ACC112 (cell line): ENCODE results near the gene IMMP1L.

Experiments
- H2AFZ ChIP-seq: fragments of 200-600 bp; sonication (generic); one replicate; pipeline ENCODE4 v1.6.0; 2017; ENCODE audit warnings: antibody characterized with exemption, low read length; ENCODE audit not compliant: unreplicated experiment
- H3K27ac ChIP-seq: fragments of 200-600 bp; sonication (generic); 2 replicates; pipeline ENCODE4 v1.5.1; 2014; ENCODE audit warnings: low read depth, mild to moderate bottlenecking, antibody characterized with exemption, low read length, moderate library complexity
- H3K27me3 ChIP-seq: fragments of 200-600 bp; sonication (generic); 2 replicates; pipeline ENCODE4 v1.6.1; 2014; ENCODE audit warnings: mild to moderate bottlenecking, antibody characterized with exemption, low read length, moderate library complexity, mixed read lengths; ENCODE audit not compliant: insufficient read depth
- H3K36me3 ChIP-seq: fragments of 200-600 bp; sonication (generic); 2 replicates; pipeline ENCODE4 v1.6.1; 2016; ENCODE audit warnings: mild to moderate bottlenecking, antibody characterized with exemption, low read length, moderate library complexity, mixed read lengths; ENCODE audit not compliant: insufficient read depth
- H3K4me1 ChIP-seq: fragments of 200-600 bp; sonication (generic); one replicate; pipeline ENCODE4 v1.6.1; 2016; ENCODE audit warnings: low read length, mixed read lengths; ENCODE audit not compliant: insufficient read depth, unreplicated experiment, control insufficient read depth
- H3K4me3 ChIP-seq: fragments of 200-600 bp; sonication (generic); 2 replicates; pipeline ENCODE4 v1.5.1; 2014; ENCODE audit warnings: mild to moderate bottlenecking, low read depth, low read length
- H3K79me2 ChIP-seq: fragments of 200-600 bp; sonication (generic); one replicate; pipeline ENCODE4 v1.6.0; 2016; ENCODE audit warnings: low read length; ENCODE audit not compliant: control insufficient read depth, unreplicated experiment, insufficient read depth

Gene IMMP1L

DNA sequence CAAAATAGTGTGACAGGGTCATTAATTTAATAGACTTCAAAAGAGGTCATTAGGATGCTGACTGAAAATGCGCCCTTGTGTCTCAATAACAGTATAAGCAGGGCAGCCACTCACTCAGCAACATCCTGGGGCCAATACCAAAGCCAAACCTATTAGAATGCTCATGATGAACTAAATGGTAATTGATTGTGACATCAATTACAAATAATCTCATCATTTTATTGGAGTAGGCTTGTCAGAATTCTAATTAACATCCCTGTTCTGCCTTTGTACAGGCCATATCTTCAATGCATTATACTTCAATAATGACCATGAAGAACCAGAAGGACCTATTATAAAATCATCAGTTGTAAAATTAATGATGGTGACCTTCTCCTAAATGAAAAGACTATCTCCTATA is 75.6 kb downstream of the IMMP1L start:
- Histone ChIP-seq H3K4me1 (peaks cover 6% of the 10 kb centered on the region), H3K36me3 (0 out of 2 replicates have a peak, but pooled peaks cover 2% of the 10 kb centered on the region), H3K27me3 (no peaks in the 10 kb centered on the region), H2AFZ (no peak overlapping the region), H3K4me3 (no peak overlapping the region), H3K79me2 (no peaks in the 10 kb centered on the region), H3K27ac (no peak overlapping the region)

DNA sequence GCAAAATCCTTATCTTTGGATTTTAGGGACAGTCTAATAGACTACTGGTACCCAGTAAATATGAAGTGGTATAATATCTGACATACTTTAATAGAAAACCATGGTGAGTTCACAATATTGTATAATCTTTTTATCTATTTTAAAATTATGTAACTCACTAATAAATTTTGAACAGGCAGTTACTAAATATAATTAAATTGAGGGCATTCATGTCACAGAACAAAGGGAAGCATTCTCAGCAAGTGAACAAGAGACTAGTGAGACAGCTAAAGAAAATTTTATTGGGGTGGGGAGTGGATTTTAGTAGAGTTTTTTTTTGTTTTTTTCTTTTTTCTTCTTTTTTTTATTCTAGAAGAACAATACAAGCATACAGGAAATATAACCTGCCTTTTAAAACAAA is 84.8 kb downstream of the IMMP1L start:
- H3K4me1 ChIP-seq: no peaks in the 10 kb centered on the region
- no peaks in the 10 kb centered on the region for H3K27me3 ChIP-seq
- H2AFZ ChIP-seq: no peak overlapping the region
- H3K79me2 ChIP-seq: no peaks in the 10 kb centered on the region
- no peaks in the 10 kb centered on the region for H3K36me3 ChIP-seq
- no peak overlapping the region for H3K4me3 ChIP-seq
- H3K27ac ChIP-seq: no peak overlapping the region

DNA sequence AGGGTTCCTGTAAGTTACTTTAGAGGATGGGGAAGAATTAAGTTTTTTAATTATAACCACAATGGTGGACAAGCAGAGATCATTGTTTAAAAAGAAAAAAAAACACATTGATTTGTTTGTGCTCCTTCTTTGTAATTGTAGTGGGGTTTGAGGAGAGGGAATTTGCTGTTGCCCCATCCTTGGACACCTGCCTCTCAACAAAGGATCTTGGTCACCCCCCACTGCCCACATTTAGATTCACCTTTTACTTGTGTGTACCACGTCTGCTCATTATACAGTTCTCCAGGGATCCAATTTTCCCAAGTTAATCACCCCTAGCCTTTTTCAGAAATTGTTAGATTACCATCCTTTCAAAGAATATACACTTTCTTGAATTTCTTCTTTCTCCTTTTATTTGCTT is 86.7 kb downstream of the IMMP1L start:
- Histone ChIP-seq H3K79me2 (no peaks in the 10 kb centered on the region), H2AFZ (no peak overlapping the region), H3K27ac (no peak overlapping the region), H3K4me3 (no peak overlapping the region), H3K27me3 (no peaks in the 10 kb centered on the region), H3K36me3 (no peaks in the 10 kb centered on the region), H3K4me1 (no peaks in the 10 kb centered on the region)

DNA sequence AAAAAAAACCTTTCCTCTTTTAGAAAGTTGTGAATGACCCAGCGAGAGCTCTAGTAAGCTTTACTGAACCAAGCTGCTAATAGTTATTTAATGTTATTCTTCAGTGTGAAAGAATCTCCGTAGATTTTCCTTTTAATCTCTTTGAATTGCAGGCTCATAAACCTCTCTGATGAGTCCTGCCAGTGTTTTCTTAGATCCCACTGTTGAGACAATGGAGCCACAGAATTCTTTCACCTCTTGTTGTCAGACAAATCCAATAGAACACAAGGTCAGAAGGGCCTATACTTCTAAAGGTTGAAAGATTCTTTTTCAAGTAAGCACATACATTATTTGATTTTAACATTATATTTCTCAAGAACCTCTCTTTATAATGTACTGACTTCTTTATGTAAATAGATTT is 87.6 kb downstream of the IMMP1L start:
- no peaks in the 10 kb centered on the region for H3K27me3 ChIP-seq
- H3K4me3 ChIP-seq: no peak overlapping the region
- H3K36me3 ChIP-seq: no peaks in the 10 kb centered on the region
- H2AFZ ChIP-seq: no peak overlapping the region
- no peaks in the 10 kb centered on the region for H3K4me1 ChIP-seq
- no peaks in the 10 kb centered on the region for H3K79me2 ChIP-seq
- H3K27ac ChIP-seq: no peak overlapping the region

DNA sequence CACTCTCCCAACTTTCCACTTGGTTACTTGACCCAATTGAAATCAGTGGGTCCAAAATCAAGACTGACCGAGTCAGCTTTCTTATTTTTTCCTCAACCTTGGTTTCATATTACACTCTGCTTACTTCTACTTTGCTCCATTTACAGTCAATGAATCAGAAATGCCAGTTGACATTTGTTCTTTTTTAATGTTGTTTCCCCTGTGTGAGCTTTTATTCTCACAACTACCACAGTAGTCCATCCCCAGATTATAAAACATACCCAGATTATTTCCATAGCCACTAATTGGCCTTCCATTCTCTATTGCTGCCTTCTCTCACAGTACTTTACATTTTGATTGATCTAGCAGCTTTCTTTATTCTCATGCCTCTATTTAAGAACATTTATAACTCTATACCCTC is 89.8 kb downstream of the IMMP1L start:
- no peaks in the 10 kb centered on the region for H3K36me3 ChIP-seq
- no peaks in the 10 kb centered on the region for H3K4me1 ChIP-seq
- H3K4me3 ChIP-seq: no peak overlapping the region
- H3K27me3 ChIP-seq: no peaks in the 10 kb centered on the region
- no peaks in the 10 kb centered on the region for H3K79me2 ChIP-seq
- no peak overlapping the region for H3K27ac ChIP-seq
- no peak overlapping the region for H2AFZ ChIP-seq

DNA sequence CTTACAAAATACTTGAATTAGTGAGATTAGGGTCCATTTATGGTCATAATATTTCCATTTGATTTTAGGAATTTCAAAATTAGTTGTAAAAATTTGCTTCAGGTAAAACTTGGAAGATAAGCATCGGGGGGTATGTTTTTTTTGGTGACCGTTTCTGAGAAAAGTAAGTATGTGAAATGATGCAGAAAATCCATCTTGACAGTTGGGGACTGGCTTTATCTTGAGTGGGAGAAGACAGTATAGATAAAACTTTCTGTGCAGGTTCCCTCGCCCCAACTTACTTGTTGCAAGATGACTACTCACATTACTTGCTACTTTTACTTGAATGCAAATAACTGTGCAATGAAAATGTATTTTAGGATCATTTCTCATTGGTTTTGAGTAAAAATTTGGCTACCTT is 90.3 kb downstream of the IMMP1L start:
- no peak overlapping the region for H3K4me3 ChIP-seq
- no peak overlapping the region for H2AFZ ChIP-seq
- H3K27ac ChIP-seq: no peak overlapping the region
- H3K27me3 ChIP-seq: no peaks in the 10 kb centered on the region
- H3K4me1 ChIP-seq: no peaks in the 10 kb centered on the region
- no peaks in the 10 kb centered on the region for H3K36me3 ChIP-seq
- no peaks in the 10 kb centered on the region for H3K79me2 ChIP-seq

DNA sequence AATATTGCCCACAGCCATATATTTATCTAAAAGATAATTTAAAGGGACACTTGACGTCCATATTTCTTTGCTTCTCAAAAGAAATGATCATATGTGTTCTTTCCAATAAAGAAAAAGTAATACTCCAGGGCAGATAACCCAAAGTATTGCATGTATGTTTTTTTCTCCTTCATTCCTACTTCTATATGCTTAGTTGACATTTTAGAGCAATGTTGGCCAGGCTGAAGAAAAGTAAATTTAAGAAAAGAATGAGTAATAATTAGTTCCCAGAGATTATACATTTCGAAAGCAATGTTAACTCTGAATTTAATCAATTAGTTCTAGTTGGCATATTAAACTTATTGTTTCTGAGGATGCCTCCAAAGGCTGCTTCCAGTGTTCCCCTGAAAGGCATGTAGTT is 91.6 kb downstream of the IMMP1L start:
- H3K4me1 ChIP-seq: peaks cover under 1% of the 10 kb centered on the region

DNA sequence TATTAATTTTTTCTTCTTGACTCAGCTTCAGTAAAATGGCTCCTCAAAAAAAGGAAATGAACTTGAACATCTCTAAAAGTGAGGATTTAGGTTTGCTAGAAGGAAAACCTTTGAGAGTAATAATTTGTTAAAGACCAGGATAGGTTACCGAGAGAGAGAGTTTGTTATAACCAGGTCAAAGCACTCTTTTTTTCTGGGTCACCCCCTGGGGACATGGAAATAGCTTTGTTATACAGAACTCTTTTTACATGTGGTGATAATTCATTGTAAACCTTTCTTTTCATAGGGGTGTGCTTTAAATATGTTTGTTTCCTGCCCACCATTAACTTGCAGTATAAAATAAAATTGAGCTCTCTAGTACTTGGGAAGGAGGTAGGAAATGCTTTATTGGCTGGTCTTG is 92.1 kb downstream of the IMMP1L start:
- H3K4me3 ChIP-seq: no peak overlapping the region
- H2AFZ ChIP-seq: no peak overlapping the region
- H3K79me2 ChIP-seq: no peaks in the 10 kb centered on the region
- H3K27me3 ChIP-seq: no peaks in the 10 kb centered on the region
- H3K36me3 ChIP-seq: no peaks in the 10 kb centered on the region
- no peak overlapping the region for H3K27ac ChIP-seq
- peaks cover 4% of the 10 kb centered on the region for H3K4me1 ChIP-seq

More for the DNA sequence above, 91.6 kb downstream of the IMMP1L start:
- Histone ChIP-seq H3K4me3 (no peak overlapping the region), H2AFZ (no peak overlapping the region), H3K27me3 (no peaks in the 10 kb centered on the region), H3K36me3 (no peaks in the 10 kb centered on the region), H3K27ac (no peak overlapping the region), H3K79me2 (no peaks in the 10 kb centered on the region)

DNA sequence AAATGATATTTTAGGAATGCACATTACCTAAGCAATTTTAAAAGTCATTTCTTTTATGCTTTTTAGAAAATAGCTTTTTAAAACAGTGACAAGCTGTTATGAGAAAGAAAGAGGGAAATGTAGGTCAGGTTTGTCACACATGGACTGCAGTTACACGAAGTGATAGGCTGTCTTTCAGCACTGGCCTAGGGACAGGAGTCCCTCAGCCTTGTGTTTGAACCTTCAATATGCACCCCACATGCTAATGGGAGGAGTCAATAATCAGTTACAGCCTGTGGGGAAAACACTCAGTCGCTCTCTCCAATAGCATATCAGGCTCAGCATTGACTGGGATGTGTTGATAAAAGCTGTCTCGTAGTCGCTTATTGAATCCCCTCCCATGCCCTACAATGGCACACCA is 94.0 kb downstream of the IMMP1L start:
- H3K79me2 ChIP-seq: no peaks in the 10 kb centered on the region
- H3K36me3 ChIP-seq: no peaks in the 10 kb centered on the region
- H2AFZ ChIP-seq: no peak overlapping the region
- H3K4me1 ChIP-seq: peaks cover 4% of the 10 kb centered on the region
- H3K4me3 ChIP-seq: no peak overlapping the region
- H3K27me3 ChIP-seq: no peaks in the 10 kb centered on the region
- H3K27ac ChIP-seq: no peak overlapping the region

DNA sequence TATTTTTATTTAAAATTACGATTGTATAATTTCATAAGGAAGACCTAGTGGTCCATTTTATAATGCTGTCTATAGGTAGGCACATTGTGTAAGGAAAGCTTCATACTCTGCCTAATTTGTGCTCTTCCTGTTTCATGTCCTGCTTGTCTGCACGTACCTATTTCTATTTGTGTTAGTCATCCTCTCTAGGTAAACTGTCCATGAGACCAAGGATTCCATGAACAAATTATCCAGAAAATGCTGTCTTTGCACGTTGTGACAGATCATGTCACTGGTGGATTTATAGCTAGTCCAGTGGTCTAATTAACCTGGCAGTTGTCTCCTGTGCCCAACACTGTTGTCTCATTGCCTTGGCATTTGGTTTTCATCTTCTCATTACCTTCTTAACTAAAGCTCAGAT is 95.1 kb downstream of the IMMP1L start:
- Histone ChIP-seq H3K27ac (no peak overlapping the region), H2AFZ (no peak overlapping the region), H3K4me3 (no peak overlapping the region), H3K79me2 (no peaks in the 10 kb centered on the region), H3K27me3 (no peaks in the 10 kb centered on the region), H3K36me3 (no peaks in the 10 kb centered on the region), H3K4me1 (peaks cover 4% of the 10 kb centered on the region)

DNA sequence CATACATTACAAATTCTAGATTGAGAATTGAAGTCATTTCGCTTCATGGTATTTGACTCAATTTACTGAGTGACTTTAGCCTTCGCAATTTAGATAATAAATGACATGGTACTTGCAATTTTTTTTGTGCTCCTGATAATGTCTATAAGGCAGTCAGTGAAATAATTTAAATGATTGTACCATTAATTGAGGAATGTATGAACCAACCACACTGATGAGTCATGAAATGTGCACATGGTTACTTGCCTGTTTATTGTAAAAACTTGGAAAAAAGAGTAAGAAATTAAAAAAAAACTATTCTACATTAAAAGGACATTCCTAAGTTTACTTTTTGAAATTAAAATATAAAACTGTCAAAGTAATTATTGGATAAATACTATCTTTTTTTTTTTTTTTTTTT is 96.5 kb downstream of the IMMP1L start:
- Histone ChIP-seq H3K4me1 (peaks cover 11% of the 10 kb centered on the region), H2AFZ (no peak overlapping the region), H3K27ac (no peak overlapping the region), H3K4me3 (no peak overlapping the region), H3K36me3 (no peaks in the 10 kb centered on the region), H3K27me3 (no peaks in the 10 kb centered on the region), H3K79me2 (no peaks in the 10 kb centered on the region)

DNA sequence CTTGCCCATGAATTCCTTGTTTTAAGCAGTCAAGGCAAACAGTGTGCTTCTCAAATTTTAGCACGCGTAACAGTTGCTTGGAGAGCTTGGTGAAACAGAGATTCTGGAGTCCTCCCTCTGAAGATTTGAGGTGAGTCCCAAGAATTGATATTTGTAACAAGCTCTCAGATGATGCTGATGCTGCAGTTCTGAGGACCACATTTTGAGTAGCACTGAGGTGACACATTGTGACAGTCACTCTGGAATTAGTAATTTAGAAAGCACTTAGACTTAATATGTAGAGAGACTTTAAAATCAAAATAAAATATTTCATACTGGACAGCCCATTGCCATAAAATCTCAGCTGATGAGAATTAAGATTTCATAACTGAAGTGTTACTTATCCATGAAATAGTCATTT is 101.2 kb downstream of the IMMP1L start:
- Histone ChIP-seq H3K79me2 (no peaks in the 10 kb centered on the region), H3K4me3 (no peak overlapping the region), H3K27ac (no peak overlapping the region), H2AFZ (no peak overlapping the region), H3K36me3 (no peaks in the 10 kb centered on the region), H3K4me1 (peaks cover 11% of the 10 kb centered on the region), H3K27me3 (no peaks in the 10 kb centered on the region)
